ENCODE measurements around the gene ATP8A2. TPM values are rescaled to one million over a fixed set of nuclear protein-coding genes. Genes with fewer than 3 reads are reported as not detected.
A peak's percentile ranks its signal among the peaks of the same experiment; 100 is the strongest.

ATP8A2 gene
- total RNA-seq, 1 experiment from 2014 or later = 0.26 TPM

- BruUV-seq (replicated peaks) = no TSS peak
- POLR2A ChIA-PET = no interaction called here
Measured at GRCh38 chr13:25645681-25646080, 273.9 kb downstream of the ATP8A2 start.

GRCh38 chr13:25649001-25649633 is 277.3 kb downstream of the ATP8A2 start:
- DNase-seq (ENCODE audit: unreplicated experiment) = no peak
- CTCF ChIA-PET = interaction anchor here (0.5 kb wide), 2 partner anchors 15 to 426 kb away, joined by 4 read pairs; no protein-coding TSS in a partner anchor
- Mint-ChIP-seq H3K9me3 (ENCODE audit: unreplicated experiment) (peaks cover 20% of the 10 kb centered on the region), H3K4me3 (ENCODE audit: unreplicated experiment) (no peak overlapping the region), H3K36me3 (ENCODE audit: insufficient read depth, unreplicated experiment) (no peaks in the 10 kb centered on the region), H3K27ac (ENCODE audit: low read depth, unreplicated experiment) (no peak overlapping the region), H3K4me1 (ENCODE audit: insufficient read depth, unreplicated experiment) (peaks cover 17% of the 10 kb centered on the region), H3K27me3 (ENCODE audit: insufficient read depth, unreplicated experiment) (no peaks in the 10 kb centered on the region)
- intact Hi-C loops (cut with micrococcal nuclease) = no loop called here
- TF ChIP-seq CTCF (IDR thresholded peaks at IDR 0.05; ENCODE audit: unreplicated experiment) = no peak
- POLR2A ChIA-PET = interaction anchor here (0.5 kb wide), 1 partner anchor 82 kb away, joined by 6 read pairs; no protein-coding TSS in a partner anchor
- BruUV-seq (replicated peaks) = no TSS peak

More at GRCh38 chr13:25645681-25646080, 273.9 kb downstream of the ATP8A2 start:
- DNase-seq (ENCODE audit: unreplicated experiment) = no peak
- intact Hi-C loops (cut with micrococcal nuclease) = no loop called here
- Mint-ChIP-seq H3K4me3 (ENCODE audit: unreplicated experiment) (no peak overlapping the region), H3K27ac (ENCODE audit: low read depth, unreplicated experiment) (no peak overlapping the region), H3K27me3 (ENCODE audit: insufficient read depth, unreplicated experiment) (no peaks in the 10 kb centered on the region), H3K4me1 (ENCODE audit: insufficient read depth, unreplicated experiment) (no peaks in the 10 kb centered on the region), H3K9me3 (ENCODE audit: unreplicated experiment) (peaks cover 20% of the 10 kb centered on the region), H3K36me3 (ENCODE audit: insufficient read depth, unreplicated experiment) (no peaks in the 10 kb centered on the region)
- CTCF ChIA-PET = no interaction called here
- no peak for TF ChIP-seq CTCF (IDR thresholded peaks at IDR 0.05; ENCODE audit: unreplicated experiment)

GRCh38 chr13:25652764-25653163 is 281.0 kb downstream of the ATP8A2 start:
- peak; percentile 42 for DNase-seq (ENCODE audit: unreplicated experiment)
- TF ChIP-seq CTCF (IDR thresholded peaks at IDR 0.05; ENCODE audit: unreplicated experiment) = no peak
- H3K9me3 Mint-ChIP-seq (ENCODE audit: unreplicated experiment) = no peaks in the 10 kb centered on the region
- no TSS peak for BruUV-seq (replicated peaks)
- peaks cover 25% of the 10 kb centered on the region for H3K4me1 Mint-ChIP-seq (ENCODE audit: insufficient read depth, unreplicated experiment)
- peak overlapping the region; percentile 41 for H3K27ac Mint-ChIP-seq (ENCODE audit: low read depth, unreplicated experiment)
- ChIA-PET POLR2A (no interaction called here), CTCF (interaction anchor here (0.6 kb wide), 1 partner anchor 17 kb away, joined by 3 read pairs; no protein-coding TSS in a partner anchor)
- no peak overlapping the region for H3K4me3 Mint-ChIP-seq (ENCODE audit: unreplicated experiment)
- no peaks in the 10 kb centered on the region for H3K27me3 Mint-ChIP-seq (ENCODE audit: insufficient read depth, unreplicated experiment)
- intact Hi-C loops (cut with micrococcal nuclease) = loop anchor here (5.0 kb wide), 1 partner anchor 80 kb away; no protein-coding TSS in a partner anchor
- no peaks in the 10 kb centered on the region for H3K36me3 Mint-ChIP-seq (ENCODE audit: insufficient read depth, unreplicated experiment)

- Mint-ChIP-seq H3K9me3 (ENCODE audit: unreplicated experiment) (no peaks in the 10 kb centered on the region), H3K4me3 (ENCODE audit: unreplicated experiment) (no peak overlapping the region), H3K27me3 (ENCODE audit: insufficient read depth, unreplicated experiment) (no peaks in the 10 kb centered on the region), H3K27ac (ENCODE audit: low read depth, unreplicated experiment) (no peak overlapping the region), H3K4me1 (ENCODE audit: insufficient read depth, unreplicated experiment) (peaks cover 25% of the 10 kb centered on the region), H3K36me3 (ENCODE audit: insufficient read depth, unreplicated experiment) (no peaks in the 10 kb centered on the region)
- ChIA-PET CTCF (no interaction called here), POLR2A (no interaction called here)
- no TSS peak for BruUV-seq (replicated peaks)
- no peak for TF ChIP-seq CTCF (IDR thresholded peaks at IDR 0.05; ENCODE audit: unreplicated experiment)
- intact Hi-C loops (cut with micrococcal nuclease) = loop anchor here (5.0 kb wide), 1 partner anchor 78 kb away; no protein-coding TSS in a partner anchor
- peak; percentile 89 for DNase-seq (ENCODE audit: unreplicated experiment)
Measured at GRCh38 chr13:25654322-25654721, 282.5 kb downstream of the ATP8A2 start.

Data from MCF 10A (cell line).